Measurements from ENCODE around the gene FBXO2. TPM values are rescaled to one million over a fixed set of nuclear protein-coding genes. Genes with fewer than 3 reads are reported as not detected.
"Not testable (repeated sequence)": the region's sequence is repeated elsewhere in the genome, so short reads cannot be mapped to it uniquely, and the experiment has no call there.

The FBXO2 gene
- total RNA-seq, 2 donors from 2014 or later = 14.1 to 16.9 TPM

DNA sequence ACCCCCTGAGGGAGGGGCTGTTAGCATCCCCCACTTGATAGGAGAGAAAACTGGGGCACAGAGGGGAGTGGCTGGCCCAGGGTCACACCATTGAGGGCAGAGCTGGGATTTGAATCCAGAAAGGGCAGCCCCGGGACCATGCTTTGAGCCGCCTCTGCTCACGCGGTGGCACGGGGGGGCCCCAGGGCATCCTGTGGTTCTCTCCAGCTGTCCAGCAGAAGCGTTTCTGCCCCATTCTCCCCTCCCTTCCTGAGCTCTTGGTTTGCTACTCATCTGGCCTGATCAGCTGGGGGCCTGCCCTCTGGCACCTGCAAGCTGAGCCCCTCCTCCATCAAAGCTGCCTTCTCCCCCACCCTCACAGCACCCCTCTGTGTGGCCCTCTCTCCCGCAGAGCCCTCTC lies 37.5 kb downstream of the FBXO2 start:
- no peak for DNase-seq (ENCODE audit: low spot score)
- H3K27ac ChIP-seq = no peak overlapping the region
- TF ChIP-seq, protein P1, sequence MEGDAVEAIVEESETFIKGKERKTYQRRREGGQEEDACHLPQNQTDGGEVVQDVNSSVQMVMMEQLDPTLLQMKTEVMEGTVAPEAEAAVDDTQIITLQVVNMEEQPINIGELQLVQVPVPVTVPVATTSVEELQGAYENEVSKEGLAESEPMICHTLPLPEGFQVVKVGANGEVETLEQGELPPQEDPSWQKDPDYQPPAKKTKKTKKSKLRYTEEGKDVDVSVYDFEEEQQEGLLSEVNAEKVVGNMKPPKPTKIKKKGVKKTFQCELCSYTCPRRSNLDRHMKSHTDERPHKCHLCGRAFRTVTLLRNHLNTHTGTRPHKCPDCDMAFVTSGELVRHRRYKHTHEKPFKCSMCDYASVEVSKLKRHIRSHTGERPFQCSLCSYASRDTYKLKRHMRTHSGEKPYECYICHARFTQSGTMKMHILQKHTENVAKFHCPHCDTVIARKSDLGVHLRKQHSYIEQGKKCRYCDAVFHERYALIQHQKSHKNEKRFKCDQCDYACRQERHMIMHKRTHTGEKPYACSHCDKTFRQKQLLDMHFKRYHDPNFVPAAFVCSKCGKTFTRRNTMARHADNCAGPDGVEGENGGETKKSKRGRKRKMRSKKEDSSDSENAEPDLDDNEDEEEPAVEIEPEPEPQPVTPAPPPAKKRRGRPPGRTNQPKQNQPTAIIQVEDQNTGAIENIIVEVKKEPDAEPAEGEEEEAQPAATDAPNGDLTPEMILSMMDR (IDR thresholded peaks at IDR 0.05) = no peak
- TF ChIP-seq POLR2A (IDR thresholded peaks at IDR 0.05) = no peak
- no peak for TF ChIP-seq POLR2AphosphoS5 (IDR thresholded peaks at IDR 0.05)
- H3K9me3 ChIP-seq = no peaks in the 10 kb centered on the region
- no peaks in the 10 kb centered on the region for H3K4me1 ChIP-seq (replicated peaks)
- 47% methylated on average over 7 of the region's 7 CpGs for WGBS
- no peaks in the 10 kb centered on the region for H3K27me3 ChIP-seq (replicated peaks; ENCODE audit: insufficient read depth)
- intact Hi-C loops (cut with DNase I) = no loop called here
- H3K4me3 ChIP-seq = no peak overlapping the region
- no peaks in the 10 kb centered on the region for H3K36me3 ChIP-seq

DNA sequence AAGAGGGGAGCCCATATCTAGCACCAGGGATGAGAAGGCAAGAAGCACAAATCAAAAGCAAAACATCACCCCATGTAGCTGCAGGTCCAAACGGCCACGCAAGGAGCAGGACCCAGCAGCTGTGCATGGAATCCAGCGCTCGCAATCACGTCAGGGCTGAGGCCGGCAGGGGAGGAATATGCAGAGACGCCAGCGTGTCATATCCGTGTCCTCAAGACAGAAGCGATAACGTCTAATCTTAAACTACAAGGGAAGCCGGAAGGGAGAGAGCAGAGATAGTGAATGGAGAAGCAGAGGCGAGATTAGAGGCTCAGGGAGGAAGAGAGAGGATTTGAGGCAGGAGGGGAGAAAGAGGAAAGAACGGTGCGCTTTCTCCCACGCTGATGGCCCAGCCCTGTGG lies 39.1 kb downstream of the FBXO2 start:
- TF ChIP-seq POLR2AphosphoS5 (IDR thresholded peaks at IDR 0.05) (no peak), POLR2A (IDR thresholded peaks at IDR 0.05) (no peak)
- TF ChIP-seq, protein P1 (IDR thresholded peaks at IDR 0.05) = no peak
- no peak for DNase-seq (ENCODE audit: low spot score)
- Histone ChIP-seq H3K4me3 (no peak overlapping the region), H3K36me3 (no peaks in the 10 kb centered on the region), H3K4me1 (replicated peaks) (no peaks in the 10 kb centered on the region), H3K27ac (no peak overlapping the region), H3K9me3 (no peaks in the 10 kb centered on the region), H3K27me3 (replicated peaks; ENCODE audit: insufficient read depth) (no peaks in the 10 kb centered on the region)
- WGBS = 54% methylated on average over 16 of the region's 16 CpGs
- intact Hi-C loops (cut with DNase I) = no loop called here

DNA sequence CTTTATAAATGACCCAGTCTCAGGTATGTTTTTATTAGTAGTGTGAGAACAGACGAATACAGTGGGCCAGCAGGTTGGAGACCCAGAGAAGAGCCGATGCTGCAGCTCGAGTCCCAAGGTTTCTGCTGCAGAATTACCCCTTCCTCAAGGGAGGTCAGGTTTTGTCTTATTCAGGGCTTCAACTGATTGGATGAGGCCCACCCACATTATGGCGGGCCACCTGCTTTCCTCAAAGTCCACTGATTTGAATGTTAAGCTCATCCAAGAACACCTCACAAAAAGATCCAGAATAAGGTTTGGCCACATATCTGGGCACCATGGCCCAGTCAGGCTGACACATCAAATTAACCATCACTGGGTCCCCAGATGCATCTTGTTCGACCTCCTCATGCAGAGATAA lies 40.9 kb downstream of the FBXO2 start:
- no peak for DNase-seq (ENCODE audit: low spot score)
- intact Hi-C loops (cut with DNase I) = no loop called here
- TF ChIP-seq POLR2A (IDR thresholded peaks at IDR 0.05) (no peak), POLR2AphosphoS5 (IDR thresholded peaks at IDR 0.05) (no peak)
- TF ChIP-seq, protein P1 (IDR thresholded peaks at IDR 0.05) = no peak
- WGBS = 79% methylated on average over 5 of the region's 5 CpGs
- Histone ChIP-seq H3K27ac (no peak overlapping the region), H3K27me3 (replicated peaks; ENCODE audit: insufficient read depth) (no peaks in the 10 kb centered on the region), H3K9me3 (no peaks in the 10 kb centered on the region), H3K4me1 (replicated peaks) (no peaks in the 10 kb centered on the region), H3K36me3 (no peaks in the 10 kb centered on the region), H3K4me3 (no peak overlapping the region)

DNA sequence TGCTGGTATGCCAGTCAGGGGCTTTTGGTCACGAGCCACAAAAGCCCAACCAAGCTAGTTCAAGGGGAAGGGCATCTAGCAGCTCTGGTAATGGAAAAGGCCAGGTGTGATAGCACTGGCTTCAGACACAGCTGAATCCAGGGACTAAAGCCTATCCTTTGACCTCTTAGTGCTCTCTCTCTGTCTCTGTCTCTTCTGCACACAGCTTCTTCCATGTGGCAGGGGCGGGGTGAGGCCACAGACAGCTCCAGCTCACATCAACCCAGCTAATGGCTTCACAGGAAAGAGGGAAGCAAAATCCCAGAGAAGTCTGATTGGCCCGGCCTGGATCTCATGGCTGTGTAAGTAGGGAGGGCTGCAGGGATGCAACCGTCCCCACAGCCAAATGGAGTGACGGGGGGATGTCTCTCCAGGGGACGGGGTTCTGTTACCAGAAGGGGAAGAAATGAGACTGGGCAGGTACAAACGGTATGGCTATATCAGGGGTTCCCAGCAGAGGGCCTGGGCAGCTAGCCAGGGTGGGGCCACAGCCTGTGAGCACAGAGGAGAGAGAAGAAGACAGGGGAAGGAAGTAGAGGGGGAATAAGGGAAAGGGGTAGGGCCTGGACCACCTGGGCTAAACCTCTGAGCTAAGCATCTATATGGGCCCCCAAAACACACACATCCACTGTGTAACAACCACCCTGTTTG lies 42.4 kb downstream of the FBXO2 start:
- Histone ChIP-seq H3K36me3 (no peaks in the 10 kb centered on the region), H3K9me3 (no peaks in the 10 kb centered on the region), H3K4me1 (replicated peaks) (no peaks in the 10 kb centered on the region), H3K4me3 (no peak overlapping the region), H3K27ac (no peak overlapping the region), H3K27me3 (replicated peaks; ENCODE audit: insufficient read depth) (no peaks in the 10 kb centered on the region)
- TF ChIP-seq, protein P1 (IDR thresholded peaks at IDR 0.05) = no peak
- no peak for TF ChIP-seq POLR2A (IDR thresholded peaks at IDR 0.05)
- DNase-seq (ENCODE audit: low spot score) = no peak
- 47% methylated on average over 7 of the region's 7 CpGs for WGBS
- intact Hi-C loops (cut with DNase I) = no loop called here

DNA sequence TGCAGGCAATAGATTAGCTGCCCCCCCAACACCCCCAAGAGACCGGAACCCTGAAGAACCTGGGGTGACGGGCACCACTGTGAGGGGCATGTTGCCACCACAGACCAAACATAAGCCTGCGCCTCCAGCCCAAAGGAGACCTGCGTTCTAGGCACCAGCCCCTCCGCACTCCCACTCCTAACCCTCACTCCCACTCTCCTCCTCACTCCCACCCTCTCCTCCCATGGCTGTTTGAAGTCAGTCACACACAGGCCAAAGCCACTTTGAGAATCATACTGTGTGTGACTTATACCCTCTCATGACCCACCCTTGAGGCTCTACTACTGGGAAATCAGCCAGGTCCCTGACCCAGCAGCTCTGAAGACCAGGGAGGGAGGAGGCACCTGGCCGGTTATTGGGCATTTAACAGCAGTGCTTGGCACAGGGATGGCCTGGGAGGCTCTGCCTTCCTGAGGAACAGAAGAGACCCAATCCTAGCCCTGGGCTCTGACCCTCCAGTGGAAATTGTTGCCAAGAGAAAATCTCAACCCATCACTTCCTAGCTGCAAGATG lies 43.5 kb downstream of the FBXO2 start:
- intact Hi-C loops (cut with DNase I) = no loop called here
- Histone ChIP-seq H3K27ac (no peak overlapping the region), H3K27me3 (replicated peaks; ENCODE audit: insufficient read depth) (no peaks in the 10 kb centered on the region), H3K4me1 (replicated peaks) (no peaks in the 10 kb centered on the region), H3K36me3 (no peaks in the 10 kb centered on the region), H3K4me3 (no peak overlapping the region), H3K9me3 (no peaks in the 10 kb centered on the region)
- TF ChIP-seq POLR2A (IDR thresholded peaks at IDR 0.05) = no peak
- TF ChIP-seq, protein P1 (IDR thresholded peaks at IDR 0.05) = no peak
- no peak for TF ChIP-seq POLR2AphosphoS5 (IDR thresholded peaks at IDR 0.05)
- DNase-seq (ENCODE audit: low spot score) = no peak
- WGBS = 64% methylated on average over 6 of the region's 6 CpGs

DNA sequence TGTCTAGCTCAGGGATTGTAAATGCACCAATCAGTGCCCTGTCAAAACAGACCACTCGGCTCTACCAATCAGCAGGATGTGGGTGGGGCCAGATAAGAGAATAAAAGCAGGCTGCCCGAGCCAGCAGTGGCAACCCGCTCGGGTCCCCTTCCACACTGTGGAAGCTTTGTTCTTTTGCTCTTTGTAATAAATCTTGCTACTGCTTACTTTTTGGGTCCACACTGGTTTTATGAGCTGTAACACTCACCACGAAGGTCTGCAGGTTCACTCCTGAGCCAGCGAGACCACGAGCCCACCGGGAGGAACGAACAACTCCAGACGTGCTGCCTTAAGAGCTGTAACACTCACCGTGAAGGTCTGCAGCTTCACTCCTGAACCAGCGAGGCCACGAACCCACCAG lies 44.9 kb downstream of the FBXO2 start:
- 39% methylated on average over 12 of the region's 13 CpGs for WGBS
- intact Hi-C loops (cut with DNase I); H3K4me3 ChIP-seq; H3K27ac ChIP-seq; H3K36me3 ChIP-seq; DNase-seq (ENCODE audit: low spot score); H3K4me1 ChIP-seq (replicated peaks); H3K9me3 ChIP-seq; H3K27me3 ChIP-seq (replicated peaks; ENCODE audit: insufficient read depth): not testable (repeated sequence)

DNA sequence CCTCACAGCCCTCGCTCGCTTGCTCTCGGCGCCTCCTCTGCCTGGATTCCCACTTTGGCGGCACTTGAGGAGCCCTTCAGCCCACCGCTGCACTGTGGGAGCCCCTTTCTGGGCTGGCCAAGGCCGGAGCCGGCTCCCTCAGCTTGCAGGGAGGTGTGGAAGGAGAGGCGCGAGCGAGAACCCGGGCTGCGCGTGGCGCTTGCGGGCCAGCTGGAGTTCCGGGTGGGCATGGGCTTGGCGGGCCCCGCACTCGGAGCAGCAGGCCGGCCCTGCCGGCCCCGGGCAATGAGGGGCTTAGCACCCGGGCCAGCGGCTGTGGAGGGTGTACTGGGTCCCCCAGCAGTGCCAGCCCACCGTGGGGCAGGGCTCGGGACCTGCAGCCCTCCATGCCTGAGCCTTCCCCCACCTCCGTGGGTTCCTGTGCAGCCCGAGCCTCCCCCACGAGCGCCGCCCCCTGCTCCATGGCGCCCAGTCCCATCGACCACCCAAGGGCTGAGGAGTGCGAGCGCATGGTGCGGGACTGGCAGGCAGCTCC lies 45.6 kb downstream of the FBXO2 start:
- H3K4me1 ChIP-seq (replicated peaks); H3K36me3 ChIP-seq; H3K4me3 ChIP-seq; H3K27me3 ChIP-seq (replicated peaks; ENCODE audit: insufficient read depth); H3K27ac ChIP-seq; H3K9me3 ChIP-seq; intact Hi-C loops (cut with DNase I); DNase-seq (ENCODE audit: low spot score): not testable (repeated sequence)
- WGBS = 96% methylated on average over 23 of the region's 37 CpGs

All from prostate gland (tissue), 2 donors.